AG04450 (cell line): ENCODE measurements around the gene ZNF107. TPM values are rescaled to one million over a fixed set of nuclear protein-coding genes. Genes with fewer than 3 reads are reported as not detected.
A peak's percentile ranks its signal among the peaks of the same experiment; 100 is the strongest.

Experiments
- CTCF ChIA-PET: fragments of 300-600, 350-600 bp; formaldehyde crosslinking; extraction: SDS; loops from one replicate; lab custom pipeline; 2022; ENCODE audit warnings: antibody characterized with exemption, inconsistent platforms; lab: Charles Lee
- POLR2A ChIA-PET: fragments of 350-600 bp; formaldehyde crosslinking; extraction: SDS; loops from one replicate; lab custom pipeline; 2021; ENCODE audit warnings: antibody characterized with exemption, inconsistent platforms; lab: Yijun Ruan, JAX
- DNase-seq: peaks from one replicate; pipeline ENCODE4 v3.0.0-alpha.2; 2011; ENCODE audit warnings: low read depth, low spot score
- H3K27ac ChIP-seq: one replicate; pipeline ENCODE4 v1.5.1; 2012; ENCODE audit warnings: low read depth, low read length, control low read depth
- H3K27me3 ChIP-seq: one replicate; pipeline ENCODE4 v1.6.0; 2012; ENCODE audit warnings: low read length; ENCODE audit not compliant: control insufficient read depth, insufficient read depth
- H3K4me3 ChIP-seq: 2 replicates; pipeline ENCODE4 v1.5.1; 2011; ENCODE audit warnings: mild to moderate bottlenecking, low read depth, low read length, control low read depth
- H3K9me3 ChIP-seq: 2 replicates; pipeline ENCODE4 v1.5.1; 2012; ENCODE audit warnings: low read length; ENCODE audit not compliant: control insufficient read depth, insufficient read depth
- polyA minus RNA-seq: library from RNA; depleted of rRNA, polyadenylated mRNA; stranded (reverse); fragments of >200 nt; gene quantifications from 2 replicates; pipeline ENCODE4 v1.2.3, GENCODE V29; 2011; rRNA and poly(A)+ RNA removed
- polyA plus RNA-seq: library from polyadenylated mRNA; depleted of rRNA; stranded (reverse); fragments of >200 nt; gene quantifications from 2 replicates; pipeline ENCODE4 v1.2.3, GENCODE V29; 2011; rRNA removed
- TF ChIP-seq, protein P1 (sequence below): IDR thresholded peaks from 2 replicates; pipeline ENCODE4 v1.5.1; 2011; ENCODE audit warnings: low read depth, low read length, control low read depth, inconsistent platforms

Gene ZNF107
- polyA plus RNA-seq (2.3 and 3.2 TPM in 2 replicates), polyA minus RNA-seq (1.1 and 2.4 TPM in 2 replicates)

DNA sequence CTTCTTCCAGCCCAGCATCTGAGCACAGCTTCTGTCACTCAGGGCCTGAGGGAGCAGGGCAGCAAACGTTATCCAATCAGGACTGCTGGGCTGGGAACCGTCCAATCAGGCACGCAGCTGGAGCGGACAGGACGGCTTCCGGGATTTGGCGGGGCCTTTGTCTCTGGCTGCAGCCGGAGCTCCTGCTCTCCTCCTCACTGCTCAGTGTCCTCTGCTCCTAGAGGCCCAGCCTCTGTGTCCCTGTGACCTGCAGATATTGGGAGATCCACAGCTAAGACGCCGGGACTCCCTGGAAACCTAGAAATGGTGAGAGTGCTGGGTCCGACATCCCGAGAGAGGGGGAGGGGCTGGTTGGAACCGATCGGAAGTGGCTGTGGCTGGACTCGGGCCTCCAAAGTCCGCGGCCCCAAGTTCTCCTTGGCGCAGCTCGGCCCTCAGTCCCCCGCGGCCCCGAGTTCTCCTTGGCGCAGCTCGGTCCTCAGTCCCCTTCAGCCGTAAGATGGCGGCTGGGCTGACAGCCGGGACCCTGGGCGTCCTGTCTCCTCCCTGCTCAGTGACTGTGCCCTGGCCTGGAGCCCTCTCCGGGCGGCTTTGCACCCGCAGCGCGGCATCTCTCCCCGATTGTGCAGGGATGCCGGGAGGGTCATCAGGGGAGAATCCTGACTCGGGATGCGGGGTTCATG lies at the start of gene ZNF107:
ZNF107 (plus strand) TSS at position 154 of the 683 bp plus-strand sequence; CDS start at position 304, 150 bp downstream.
- CTCF ChIA-PET = no interaction called here
- peak; percentile 80 for DNase-seq
- POLR2A ChIA-PET = interaction anchor here (0.5 to 0.7 kb wide), 3 partner anchors 103 to 243 kb away, joined by 3 to 4 read pairs (median 4); partner anchors contain the start of gene ZNF680

DNA sequence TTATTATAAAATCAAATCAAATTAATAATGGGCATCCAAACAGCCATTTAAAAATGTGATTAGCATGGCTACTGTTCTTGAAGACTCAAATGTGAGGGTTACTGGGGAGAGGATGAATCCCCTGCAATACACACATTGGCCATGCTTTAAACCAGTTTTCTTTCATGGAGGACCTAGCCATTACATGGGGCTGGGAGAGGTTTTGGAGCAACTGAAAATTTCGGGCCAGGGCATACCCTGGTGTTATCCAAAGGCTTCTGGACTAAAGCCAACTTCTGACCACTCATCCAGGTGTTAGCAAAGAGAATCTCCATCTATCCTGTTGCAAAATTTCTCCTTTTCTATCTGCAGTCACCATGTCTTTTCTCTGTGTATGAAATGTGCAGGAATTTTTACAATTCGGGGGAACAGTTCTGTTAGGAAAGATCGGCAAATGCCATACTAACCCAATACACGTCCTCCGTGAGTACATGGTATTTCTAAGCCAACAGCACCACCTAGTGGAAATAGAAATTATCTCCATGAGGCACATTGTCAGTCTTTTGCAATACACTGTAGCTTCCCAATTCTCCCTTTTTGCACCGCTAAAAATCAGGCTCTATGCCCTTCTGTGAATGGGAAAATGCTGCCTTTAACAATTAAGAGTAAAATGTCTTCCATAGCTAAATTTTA lies 47.0 kb upstream of the ZNF107 start:
- CTCF ChIA-PET = no interaction called here
- H3K9me3 ChIP-seq = peaks cover 24% of the 10 kb centered on the region
- H3K27ac ChIP-seq = no peak overlapping the region

More for the DNA sequence above, at the start of gene ZNF107:
- TF ChIP-seq, protein P1, sequence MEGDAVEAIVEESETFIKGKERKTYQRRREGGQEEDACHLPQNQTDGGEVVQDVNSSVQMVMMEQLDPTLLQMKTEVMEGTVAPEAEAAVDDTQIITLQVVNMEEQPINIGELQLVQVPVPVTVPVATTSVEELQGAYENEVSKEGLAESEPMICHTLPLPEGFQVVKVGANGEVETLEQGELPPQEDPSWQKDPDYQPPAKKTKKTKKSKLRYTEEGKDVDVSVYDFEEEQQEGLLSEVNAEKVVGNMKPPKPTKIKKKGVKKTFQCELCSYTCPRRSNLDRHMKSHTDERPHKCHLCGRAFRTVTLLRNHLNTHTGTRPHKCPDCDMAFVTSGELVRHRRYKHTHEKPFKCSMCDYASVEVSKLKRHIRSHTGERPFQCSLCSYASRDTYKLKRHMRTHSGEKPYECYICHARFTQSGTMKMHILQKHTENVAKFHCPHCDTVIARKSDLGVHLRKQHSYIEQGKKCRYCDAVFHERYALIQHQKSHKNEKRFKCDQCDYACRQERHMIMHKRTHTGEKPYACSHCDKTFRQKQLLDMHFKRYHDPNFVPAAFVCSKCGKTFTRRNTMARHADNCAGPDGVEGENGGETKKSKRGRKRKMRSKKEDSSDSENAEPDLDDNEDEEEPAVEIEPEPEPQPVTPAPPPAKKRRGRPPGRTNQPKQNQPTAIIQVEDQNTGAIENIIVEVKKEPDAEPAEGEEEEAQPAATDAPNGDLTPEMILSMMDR = no peak
- peak within 1 kb of the TSS; percentile 84 for H3K4me3 ChIP-seq
- no peaks in the 10 kb centered on the region for H3K27me3 ChIP-seq
- H3K9me3 ChIP-seq = peaks cover 4% of the 10 kb centered on the region
- H3K27ac ChIP-seq = peak within 1 kb of the TSS; percentile 68

DNA sequence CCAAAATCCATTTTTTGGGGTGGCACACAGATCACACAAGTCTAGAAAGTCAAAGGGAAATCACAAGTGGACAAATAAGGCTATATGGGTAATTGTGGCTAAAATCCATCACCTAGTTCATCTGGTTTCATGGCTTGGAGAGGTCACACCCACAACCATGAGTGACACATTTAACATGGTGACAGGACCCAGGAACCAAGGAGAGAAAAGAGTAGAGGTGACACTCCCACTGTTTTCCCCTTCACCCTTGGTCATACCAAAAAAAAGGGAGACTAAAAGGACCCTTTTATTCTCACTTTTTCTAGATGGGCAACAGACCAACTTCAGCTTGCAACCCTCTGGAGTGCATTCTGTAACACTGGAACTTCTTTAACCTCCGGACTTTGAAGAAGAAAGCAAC lies 46.2 kb upstream of the ZNF107 start:
- POLR2A ChIA-PET = no interaction called here

More for the DNA sequence above, 47.0 kb upstream of the ZNF107 start:
- POLR2A ChIA-PET = no interaction called here
- DNase-seq = no peak
- Histone ChIP-seq H3K4me3 (no peak overlapping the region), H3K27me3 (no peaks in the 10 kb centered on the region)
- TF ChIP-seq, protein P1 = peak; percentile 43; the same call in 1 of the 2 replicates

DNA sequence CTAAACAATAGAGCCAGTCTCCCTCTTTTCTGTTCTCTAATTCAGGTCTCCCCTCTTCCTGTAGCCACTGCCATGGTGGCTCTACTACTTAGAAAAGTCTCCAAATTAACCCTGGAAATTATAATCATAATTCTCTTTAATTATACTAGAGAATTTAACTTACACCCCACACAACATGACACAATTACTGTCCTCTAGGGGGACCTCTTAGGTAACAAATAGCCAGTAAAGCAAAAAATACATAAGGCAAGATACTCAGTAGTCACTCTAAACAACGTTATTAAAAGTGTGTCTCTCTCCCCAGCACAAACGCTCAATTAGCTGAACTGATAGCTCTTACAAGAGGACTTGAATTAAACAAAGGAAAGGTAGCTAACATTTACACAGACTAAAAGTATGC lies 44.3 kb upstream of the ZNF107 start:
- Histone ChIP-seq H3K9me3 (peaks cover 24% of the 10 kb centered on the region), H3K4me3 (no peak overlapping the region), H3K27me3 (no peaks in the 10 kb centered on the region), H3K27ac (no peak overlapping the region)
- CTCF ChIA-PET = no interaction called here
- POLR2A ChIA-PET = no interaction called here
- TF ChIP-seq, protein P1 = no peak
- no peak for DNase-seq

More for the DNA sequence above, 46.2 kb upstream of the ZNF107 start:
- H3K4me3 ChIP-seq = no peak overlapping the region
- no peaks in the 10 kb centered on the region for H3K27me3 ChIP-seq
- DNase-seq = no peak
- H3K27ac ChIP-seq = no peak overlapping the region
- TF ChIP-seq, protein P1 = no peak
- CTCF ChIA-PET = no interaction called here
- H3K9me3 ChIP-seq = peaks cover 24% of the 10 kb centered on the region
